ENCODE results near the gene LEKR1.

GRCh38 chr3:156836701-156837100, 10.5 kb downstream of the LEKR1 start:
- no peak for TF ChIP-seq CTCF (IDR thresholded peaks at IDR 0.05)
- no peak for TF ChIP-seq EP300 (IDR thresholded peaks at IDR 0.05)
- TF ChIP-seq POLR2A (IDR thresholded peaks at IDR 0.05): no peak

All from tibial nerve (tissue), 4 donors.